GM13976 (cell line): ENCODE data around the gene SFI1.

ENCODE experiments used
- DNase-seq: peaks from one replicate; pipeline ENCODE4 v3.0.0; 2012; ENCODE audit warnings: low spot score
- in situ Hi-C: fragments of 300-500 bp; cut with MboI; formaldehyde crosslinking; loops from one replicate; pipeline ENCODE4 v1.12.0; 2022; ENCODE audit warnings: low sequenced_read_pairs, mixed read lengths, inconsistent platforms; ENCODE audit not compliant: unreplicated experiment
- TF ChIP-seq, protein P1 (sequence below): IDR thresholded peaks from 2 replicates; pipeline ENCODE4 v1.5.1; 2012; ENCODE audit warnings: borderline replicate concordance, mild to moderate bottlenecking; ENCODE audit not compliant: insufficient read depth; ENCODE audit errors: extremely low read depth, missing control alignments, control extremely low read depth

SFI1 gene

GRCh38 chr22:31611061-31611760 lies 114.9 kb downstream of the SFI1 start:
- in situ Hi-C loops, result no loop called here
- DNase-seq, result no peak
- TF ChIP-seq, protein P1, sequence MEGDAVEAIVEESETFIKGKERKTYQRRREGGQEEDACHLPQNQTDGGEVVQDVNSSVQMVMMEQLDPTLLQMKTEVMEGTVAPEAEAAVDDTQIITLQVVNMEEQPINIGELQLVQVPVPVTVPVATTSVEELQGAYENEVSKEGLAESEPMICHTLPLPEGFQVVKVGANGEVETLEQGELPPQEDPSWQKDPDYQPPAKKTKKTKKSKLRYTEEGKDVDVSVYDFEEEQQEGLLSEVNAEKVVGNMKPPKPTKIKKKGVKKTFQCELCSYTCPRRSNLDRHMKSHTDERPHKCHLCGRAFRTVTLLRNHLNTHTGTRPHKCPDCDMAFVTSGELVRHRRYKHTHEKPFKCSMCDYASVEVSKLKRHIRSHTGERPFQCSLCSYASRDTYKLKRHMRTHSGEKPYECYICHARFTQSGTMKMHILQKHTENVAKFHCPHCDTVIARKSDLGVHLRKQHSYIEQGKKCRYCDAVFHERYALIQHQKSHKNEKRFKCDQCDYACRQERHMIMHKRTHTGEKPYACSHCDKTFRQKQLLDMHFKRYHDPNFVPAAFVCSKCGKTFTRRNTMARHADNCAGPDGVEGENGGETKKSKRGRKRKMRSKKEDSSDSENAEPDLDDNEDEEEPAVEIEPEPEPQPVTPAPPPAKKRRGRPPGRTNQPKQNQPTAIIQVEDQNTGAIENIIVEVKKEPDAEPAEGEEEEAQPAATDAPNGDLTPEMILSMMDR, result no peak

DNA sequence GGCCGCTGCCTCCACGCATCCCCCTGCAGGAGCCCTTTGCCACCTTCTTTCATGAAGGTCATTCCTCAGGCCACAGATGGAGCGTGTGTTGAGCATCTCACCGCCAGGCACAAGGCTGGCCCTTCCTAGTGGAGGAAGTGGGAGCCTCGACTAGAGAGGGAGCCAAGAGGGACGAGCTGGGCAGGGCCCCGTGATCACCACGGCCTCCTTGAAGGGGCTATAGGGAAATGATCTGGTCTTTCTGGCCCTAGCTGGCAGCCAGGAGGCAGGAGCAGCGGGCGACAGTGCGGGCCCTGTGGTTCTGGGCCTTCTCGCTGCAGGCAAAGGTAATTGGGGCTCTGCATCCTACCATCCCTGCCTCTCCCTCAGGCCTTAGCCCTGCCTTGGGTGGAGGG lies 116.6 kb downstream of the SFI1 start:
- TF ChIP-seq, protein P1, result no peak
- in situ Hi-C loops, result no loop called here
- DNase-seq, result no peak

- in situ Hi-C loops, result no loop called here
- no peak for DNase-seq
Measured at GRCh38 chr22:31613286-31613903, 117.1 kb downstream of the SFI1 start.

GRCh38 chr22:31613904-31614296 lies 117.6 kb downstream of the SFI1 start:
- TF ChIP-seq, protein P1, result no peak
- DNase-seq, result no peak
- in situ Hi-C loops, result no loop called here

More at GRCh38 chr22:31613286-31613903, 117.1 kb downstream of the SFI1 start:
- TF ChIP-seq, protein P1, result no peak

- DNase-seq, result no peak
- in situ Hi-C loops, result no loop called here
- TF ChIP-seq, protein P1, result no peak
Measured at GRCh38 chr22:31614781-31615490, 118.6 kb downstream of the SFI1 start.

DNA sequence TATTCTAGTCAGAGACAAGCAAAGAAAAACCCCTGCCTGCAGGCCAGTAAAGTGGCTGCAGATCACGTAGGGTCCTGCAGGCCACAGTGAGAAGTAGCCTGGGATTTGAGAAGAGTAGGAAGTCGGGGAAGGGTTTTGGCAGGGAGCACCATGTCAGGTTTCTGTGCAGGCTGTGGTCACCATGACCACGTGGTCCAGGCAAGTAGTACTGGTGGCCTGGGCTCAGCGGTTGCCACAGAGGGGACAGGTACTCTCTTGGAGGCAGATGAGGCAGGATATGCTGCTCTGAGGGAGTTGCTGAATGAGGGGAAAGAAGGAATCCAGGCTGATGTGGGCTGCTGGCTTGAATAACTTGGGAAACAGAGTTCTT lies 119.1 kb downstream of the SFI1 start:
- in situ Hi-C loops, result no loop called here
- peak; percentile 47 for DNase-seq
- TF ChIP-seq, protein P1, result no peak
